Epithelial cell of esophagus (primary cell): ENCODE measurements around the gene POLR2C.

Experiments
- DNase-seq: peaks from one replicate; pipeline ENCODE4 v3.0.0; 2010; ENCODE audit warnings: low read depth
- H3K4me3 ChIP-seq: 2 replicates; pipeline ENCODE4 v1.5.1; 2011; ENCODE audit warnings: mild to moderate bottlenecking, low read length, control low read depth
- CTCF ChIP-seq: IDR thresholded peaks from 2 replicates; pipeline ENCODE4 v1.5.1; 2011; ENCODE audit warnings: low read depth, mild to moderate bottlenecking, low read length, control low read depth, inconsistent platforms; ENCODE audit not compliant: insufficient read depth; ENCODE audit errors: missing control alignments

POLR2C gene

GRCh38 chr16:57510016-57510871 is 47.8 kb downstream of the POLR2C start:
- no peak overlapping the region for H3K4me3 ChIP-seq
- DNase-seq = no peak
- TF ChIP-seq CTCF = no peak

- no peak for TF ChIP-seq CTCF
- no peak overlapping the region for H3K4me3 ChIP-seq
- DNase-seq = no peak
These were observed 50.0 kb downstream of the POLR2C start for GRCh38 chr16:57512296-57513001.

GRCh38 chr16:57513371-57514102 is 51.1 kb downstream of the POLR2C start:
- no peak for DNase-seq
- no peak for TF ChIP-seq CTCF
- no peak overlapping the region for H3K4me3 ChIP-seq

GRCh38 chr16:57514371-57514770 is 51.9 kb downstream of the POLR2C start:
- DNase-seq = no peak
- no peak for TF ChIP-seq CTCF
- no peak overlapping the region for H3K4me3 ChIP-seq

DNA sequence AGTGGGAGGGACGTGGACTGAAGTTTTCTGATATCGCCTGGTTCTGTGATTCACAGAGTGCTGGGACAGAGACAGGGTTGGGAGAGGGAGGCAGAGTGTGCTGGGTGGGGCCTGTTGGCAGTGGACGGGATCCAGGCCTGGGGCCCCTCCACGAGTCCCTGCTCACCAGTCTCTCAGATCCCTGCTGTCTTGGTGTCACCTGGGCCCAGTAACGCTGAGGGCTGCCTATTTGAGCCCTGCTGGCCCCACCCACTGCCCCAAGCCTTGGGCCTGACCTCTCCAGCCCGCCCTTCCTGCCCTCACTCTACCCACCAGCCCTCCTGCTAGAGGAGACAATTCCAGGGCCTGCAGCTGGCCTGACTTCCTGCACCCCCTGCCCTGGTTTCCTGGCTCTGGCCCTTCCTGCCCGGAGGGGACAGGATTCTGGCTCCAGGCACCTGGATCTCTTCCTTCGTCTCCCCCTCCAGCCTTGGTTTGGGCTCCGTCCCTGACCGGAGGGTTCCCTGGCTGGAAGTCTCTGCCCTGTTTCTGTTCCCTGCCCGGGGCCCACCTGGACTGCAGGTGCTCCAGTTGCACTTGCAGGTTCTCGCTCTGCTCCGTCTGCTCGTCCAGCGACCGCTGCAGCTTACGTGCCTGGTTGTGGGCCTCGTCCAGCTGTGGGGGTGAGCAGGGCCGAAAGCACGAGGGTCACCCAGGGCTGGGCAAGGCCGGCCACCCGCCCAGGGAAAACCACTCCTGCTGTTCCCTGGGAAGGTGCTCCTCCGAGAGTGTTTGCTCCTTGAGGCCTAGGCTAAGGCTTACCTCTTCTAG is 52.5 kb downstream of the POLR2C start:
- no peak overlapping the region for H3K4me3 ChIP-seq
- DNase-seq = no peak
- no peak for TF ChIP-seq CTCF

- no peak for DNase-seq
- no peak overlapping the region for H3K4me3 ChIP-seq
- TF ChIP-seq CTCF = no peak
These were observed 53.8 kb downstream of the POLR2C start for GRCh38 chr16:57516176-57516725.
